ENCODE results near the gene PTPN20.
"Not testable (repeated sequence)": the region's sequence is repeated elsewhere in the genome, so short reads cannot be mapped to it uniquely, and the experiment has no call there.

The PTPN20 gene

GRCh38 chr10:46911144-46911876 lies at the start of gene PTPN20:
Gene PTPN20 (plus strand): TSS chr10:46911428. CDS start chr10:46932500, 21,072 bp downstream.
- peak; percentile 1 for DNase-seq (ENCODE audit: low read depth)
- peak within 1 kb of the TSS; percentile 25 for H3K4me3 ChIP-seq (ENCODE audit: low read depth, low read length)

GRCh38 chr10:46869716-46870115 lies 41.5 kb upstream of the PTPN20 start:
- not testable (repeated sequence) for DNase-seq (ENCODE audit: low read depth); H3K4me3 ChIP-seq (ENCODE audit: low read depth, low read length)

GRCh38 chr10:46871583-46871982 lies 39.6 kb upstream of the PTPN20 start:
- not testable (repeated sequence) for H3K4me3 ChIP-seq (ENCODE audit: low read depth, low read length); DNase-seq (ENCODE audit: low read depth)

GRCh38 chr10:46875304-46875703 lies 35.9 kb upstream of the PTPN20 start:
- not testable (repeated sequence) for H3K4me3 ChIP-seq (ENCODE audit: low read depth, low read length); DNase-seq (ENCODE audit: low read depth)

- H3K4me3 ChIP-seq (ENCODE audit: low read depth, low read length); DNase-seq (ENCODE audit: low read depth): not testable (repeated sequence)
Observed at GRCh38 chr10:46876773-46877172, 34.5 kb upstream of the PTPN20 start.

- DNase-seq (ENCODE audit: low read depth); H3K4me3 ChIP-seq (ENCODE audit: low read depth, low read length): not testable (repeated sequence)
Observed at GRCh38 chr10:46878761-46879160, 32.5 kb upstream of the PTPN20 start.

GRCh38 chr10:46890813-46891611 lies 20.2 kb upstream of the PTPN20 start:
- H3K4me3 ChIP-seq (ENCODE audit: low read depth, low read length); DNase-seq (ENCODE audit: low read depth): not testable (repeated sequence)

- not testable (repeated sequence) for H3K4me3 ChIP-seq (ENCODE audit: low read depth, low read length); DNase-seq (ENCODE audit: low read depth)
Observed at GRCh38 chr10:46896762-46897692, 14.2 kb upstream of the PTPN20 start.

GRCh38 chr10:46901247-46901646 lies 10.0 kb upstream of the PTPN20 start:
- not testable (repeated sequence) for H3K4me3 ChIP-seq (ENCODE audit: low read depth, low read length); DNase-seq (ENCODE audit: low read depth)

GRCh38 chr10:46903874-46904273 lies 7.4 kb upstream of the PTPN20 start:
- not testable (repeated sequence) for H3K4me3 ChIP-seq (ENCODE audit: low read depth, low read length); DNase-seq (ENCODE audit: low read depth)

- not testable (repeated sequence) for DNase-seq (ENCODE audit: low read depth); H3K4me3 ChIP-seq (ENCODE audit: low read depth, low read length)
Observed at GRCh38 chr10:46906359-46906758, 4.9 kb upstream of the PTPN20 start.

GRCh38 chr10:46907185-46908117 lies 3.8 kb upstream of the PTPN20 start:
- DNase-seq (ENCODE audit: low read depth); H3K4me3 ChIP-seq (ENCODE audit: low read depth, low read length): not testable (repeated sequence)

GRCh38 chr10:46922498-46922897 lies 11.3 kb downstream of the PTPN20 start:
- not testable (repeated sequence) for H3K4me3 ChIP-seq (ENCODE audit: low read depth, low read length); DNase-seq (ENCODE audit: low read depth)

GRCh38 chr10:46925156-46925555 lies 13.9 kb downstream of the PTPN20 start:
- DNase-seq (ENCODE audit: low read depth); H3K4me3 ChIP-seq (ENCODE audit: low read depth, low read length): not testable (repeated sequence)

Data from GM12864 (cell line).